ENCODE data around the gene MRPL16. TPM values are rescaled to one million over a fixed set of nuclear protein-coding genes. Genes with fewer than 3 reads are reported as not detected.

The MRPL16 gene
- total and polyA plus RNA-seq, 2 experiments from 2014 or later, result 77.4 to 176 TPM

DNA sequence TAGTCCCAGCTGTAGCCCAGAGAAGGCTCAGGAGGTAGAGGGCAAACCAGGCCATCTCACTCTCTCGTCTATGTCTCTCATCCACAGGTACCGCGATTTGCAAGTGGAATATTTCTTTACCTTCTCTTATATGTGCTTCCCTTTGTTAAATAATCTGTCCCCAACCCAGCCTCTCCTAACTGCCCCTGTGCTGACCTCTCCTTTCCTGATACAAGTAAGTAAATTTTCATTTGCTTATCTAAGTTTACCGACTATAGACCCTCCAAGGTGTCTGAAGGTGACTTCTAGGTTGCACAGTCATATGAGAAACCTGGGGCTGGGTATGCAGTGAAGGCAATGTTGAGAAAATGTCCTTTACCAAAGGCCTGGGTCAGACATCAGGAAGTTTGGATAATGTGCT, 34.8 kb upstream of the MRPL16 start, which contains the start of gene CBLIF (continued):
- TF ChIP-seq, protein P1, sequence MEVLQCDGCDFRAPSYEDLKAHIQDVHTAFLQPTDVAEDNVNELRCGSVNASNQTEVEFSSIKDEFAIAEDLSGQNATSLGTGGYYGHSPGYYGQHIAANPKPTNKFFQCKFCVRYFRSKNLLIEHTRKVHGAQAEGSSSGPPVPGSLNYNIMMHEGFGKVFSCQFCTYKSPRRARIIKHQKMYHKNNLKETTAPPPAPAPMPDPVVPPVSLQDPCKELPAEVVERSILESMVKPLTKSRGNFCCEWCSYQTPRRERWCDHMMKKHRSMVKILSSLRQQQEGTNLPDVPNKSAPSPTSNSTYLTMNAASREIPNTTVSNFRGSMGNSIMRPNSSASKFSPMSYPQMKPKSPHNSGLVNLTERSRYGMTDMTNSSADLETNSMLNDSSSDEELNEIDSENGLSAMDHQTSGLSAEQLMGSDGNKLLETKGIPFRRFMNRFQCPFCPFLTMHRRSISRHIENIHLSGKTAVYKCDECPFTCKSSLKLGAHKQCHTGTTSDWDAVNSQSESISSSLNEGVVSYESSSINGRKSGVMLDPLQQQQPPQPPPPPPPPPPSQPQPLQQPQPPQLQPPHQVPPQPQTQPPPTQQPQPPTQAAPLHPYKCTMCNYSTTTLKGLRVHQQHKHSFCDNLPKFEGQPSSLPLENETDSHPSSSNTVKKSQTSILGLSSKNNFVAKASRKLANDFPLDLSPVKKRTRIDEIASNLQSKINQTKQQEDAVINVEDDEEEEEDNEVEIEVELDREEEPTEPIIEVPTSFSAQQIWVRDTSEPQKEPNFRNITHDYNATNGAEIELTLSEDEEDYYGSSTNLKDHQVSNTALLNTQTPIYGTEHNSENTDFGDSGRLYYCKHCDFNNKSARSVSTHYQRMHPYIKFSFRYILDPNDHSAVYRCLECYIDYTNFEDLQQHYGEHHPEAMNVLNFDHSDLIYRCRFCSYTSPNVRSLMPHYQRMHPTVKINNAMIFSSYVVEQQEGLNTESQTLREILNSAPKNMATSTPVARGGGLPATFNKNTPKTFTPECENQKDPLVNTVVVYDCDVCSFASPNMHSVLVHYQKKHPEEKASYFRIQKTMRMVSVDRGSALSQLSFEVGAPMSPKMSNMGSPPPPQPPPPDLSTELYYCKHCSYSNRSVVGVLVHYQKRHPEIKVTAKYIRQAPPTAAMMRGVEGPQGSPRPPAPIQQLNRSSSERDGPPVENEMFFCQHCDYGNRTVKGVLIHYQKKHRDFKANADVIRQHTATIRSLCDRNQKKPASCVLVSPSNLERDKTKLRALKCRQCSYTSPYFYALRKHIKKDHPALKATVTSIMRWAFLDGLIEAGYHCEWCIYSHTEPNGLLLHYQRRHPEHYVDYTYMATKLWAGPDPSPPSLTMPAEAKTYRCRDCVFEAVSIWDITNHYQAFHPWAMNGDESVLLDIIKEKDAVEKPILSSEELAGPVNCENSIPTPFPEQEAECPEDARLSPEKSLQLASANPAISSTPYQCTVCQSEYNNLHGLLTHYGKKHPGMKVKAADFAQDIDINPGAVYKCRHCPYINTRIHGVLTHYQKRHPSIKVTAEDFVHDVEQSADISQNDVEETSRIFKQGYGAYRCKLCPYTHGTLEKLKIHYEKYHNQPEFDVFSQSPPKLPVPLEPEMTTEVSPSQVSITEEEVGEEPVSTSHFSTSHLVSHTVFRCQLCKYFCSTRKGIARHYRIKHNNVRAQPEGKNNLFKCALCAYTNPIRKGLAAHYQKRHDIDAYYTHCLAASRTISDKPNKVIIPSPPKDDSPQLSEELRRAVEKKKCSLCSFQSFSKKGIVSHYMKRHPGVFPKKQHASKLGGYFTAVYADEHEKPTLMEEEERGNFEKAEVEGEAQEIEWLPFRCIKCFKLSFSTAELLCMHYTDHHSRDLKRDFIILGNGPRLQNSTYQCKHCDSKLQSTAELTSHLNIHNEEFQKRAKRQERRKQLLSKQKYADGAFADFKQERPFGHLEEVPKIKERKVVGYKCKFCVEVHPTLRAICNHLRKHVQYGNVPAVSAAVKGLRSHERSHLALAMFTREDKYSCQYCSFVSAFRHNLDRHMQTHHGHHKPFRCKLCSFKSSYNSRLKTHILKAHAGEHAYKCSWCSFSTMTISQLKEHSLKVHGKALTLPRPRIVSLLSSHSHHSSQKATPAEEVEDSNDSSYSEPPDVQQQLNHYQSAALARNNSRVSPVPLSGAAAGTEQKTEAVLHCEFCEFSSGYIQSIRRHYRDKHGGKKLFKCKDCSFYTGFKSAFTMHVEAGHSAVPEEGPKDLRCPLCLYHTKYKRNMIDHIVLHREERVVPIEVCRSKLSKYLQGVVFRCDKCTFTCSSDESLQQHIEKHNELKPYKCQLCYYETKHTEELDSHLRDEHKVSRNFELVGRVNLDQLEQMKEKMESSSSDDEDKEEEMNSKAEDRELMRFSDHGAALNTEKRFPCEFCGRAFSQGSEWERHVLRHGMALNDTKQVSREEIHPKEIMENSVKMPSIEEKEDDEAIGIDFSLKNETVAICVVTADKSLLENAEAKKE (CRISPR knock-in tag; IDR thresholded peaks at IDR 0.05), result no peak
- TF ChIP-seq NANOG (IDR thresholded peaks at IDR 0.05; ENCODE audit: borderline replicate concordance), result no peak
- TF ChIP-seq, protein P2, sequence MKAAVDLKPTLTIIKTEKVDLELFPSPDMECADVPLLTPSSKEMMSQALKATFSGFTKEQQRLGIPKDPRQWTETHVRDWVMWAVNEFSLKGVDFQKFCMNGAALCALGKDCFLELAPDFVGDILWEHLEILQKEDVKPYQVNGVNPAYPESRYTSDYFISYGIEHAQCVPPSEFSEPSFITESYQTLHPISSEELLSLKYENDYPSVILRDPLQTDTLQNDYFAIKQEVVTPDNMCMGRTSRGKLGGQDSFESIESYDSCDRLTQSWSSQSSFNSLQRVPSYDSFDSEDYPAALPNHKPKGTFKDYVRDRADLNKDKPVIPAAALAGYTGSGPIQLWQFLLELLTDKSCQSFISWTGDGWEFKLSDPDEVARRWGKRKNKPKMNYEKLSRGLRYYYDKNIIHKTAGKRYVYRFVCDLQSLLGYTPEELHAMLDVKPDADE (IDR thresholded peaks at IDR 0.05), result no peak
- no peak for TF ChIP-seq STAT1 (IDR thresholded peaks at IDR 0.05; ENCODE audit: unreplicated experiment)
- TF ChIP-seq JUNB (IDR thresholded peaks at IDR 0.05; ENCODE audit: unreplicated experiment), result no peak
- TF ChIP-seq POLR2AphosphoS5 (IDR thresholded peaks at IDR 0.05; ENCODE audit: low read depth), result no peak
- TF ChIP-seq EZH2phosphoT487 (IDR thresholded peaks at IDR 0.05; ENCODE audit: unreplicated experiment), result no peak
- TF ChIP-seq CREB1 (CRISPR knock-in tag; IDR thresholded peaks at IDR 0.05; ENCODE audit: low read depth), result no peak

DNA sequence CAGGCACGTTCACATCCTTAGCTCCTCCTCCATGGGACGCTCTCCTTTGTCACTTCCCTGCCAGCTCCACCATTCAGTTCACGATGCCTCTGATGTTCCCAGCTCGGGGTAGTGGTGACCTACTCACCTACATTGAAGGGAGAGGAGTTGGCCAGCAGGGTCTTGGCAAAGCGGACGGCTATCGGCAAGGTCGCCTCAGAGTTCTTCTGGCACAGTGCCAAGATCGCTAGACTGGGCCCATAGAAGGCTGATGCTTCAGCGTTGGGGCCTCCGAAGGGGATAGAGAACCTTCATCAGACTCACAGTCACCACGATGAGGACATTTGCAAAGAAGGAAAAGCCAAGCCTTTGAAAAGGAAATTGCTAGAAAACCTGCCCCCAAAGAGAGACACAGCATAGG, 31.7 kb upstream of the MRPL16 start:
- H3K79me2 ChIP-seq (replicated peaks; ENCODE audit: insufficient read depth), result no peaks in the 10 kb centered on the region
- H3K27me3 ChIP-seq (ENCODE audit: insufficient read depth), result no peaks in the 10 kb centered on the region
- H4K20me1 ChIP-seq (replicated peaks; ENCODE audit: insufficient read depth), result no peaks in the 10 kb centered on the region
- Mint-ChIP-seq H3K4me1 (peaks cover 6% of the 10 kb centered on the region), H3K27me3 (ENCODE audit: insufficient read depth, low read depth, poor library complexity) (peaks cover 2% of the 10 kb centered on the region), H3K27ac (no peak overlapping the region), H3K4me3 (no peak overlapping the region), H3K36me3 (ENCODE audit: low read depth) (no peaks in the 10 kb centered on the region), H3K9me3 (no peaks in the 10 kb centered on the region)
- no peak for TF ChIP-seq STAT1 (IDR thresholded peaks at IDR 0.05; ENCODE audit: unreplicated experiment)
- no peak for DNase-seq (ENCODE audit: low spot score)
- H3F3A ChIP-seq (replicated peaks; ENCODE audit: low read depth), result no peaks in the 10 kb centered on the region
- H3K4me3 ChIP-seq, result no peak overlapping the region
- no peak overlapping the region for H2AFZ ChIP-seq
- H3K4me2 ChIP-seq, result no peak overlapping the region
- H3K27ac ChIP-seq (ENCODE audit: low read depth), result no peak overlapping the region
- ATAC-seq, result no peak
- 0 out of 2 replicates have a peak, but pooled peaks cover 2% of the 10 kb centered on the region for H3K9me2 ChIP-seq (ENCODE audit: insufficient read depth)
- H3K4me1 ChIP-seq (ENCODE audit: insufficient read depth), result peaks cover 15% of the 10 kb centered on the region
- no peaks in the 10 kb centered on the region for H3K36me3 ChIP-seq (ENCODE audit: insufficient read depth)

All from GM23338 (cell line).